NCI-H2196 treated with DMSO at 0.1 percent for 48 hours (cell line): Measurements from ENCODE around the gene RNF207.

Experiments used
- DNase-seq: peaks from one replicate; lab custom pipeline; 2025; ENCODE audit not compliant: unreplicated experiment; lab: John Stamatoyannopoulos, UW

RNF207 gene

GRCh38 chr1:6224718-6225117 lies 18.8 kb downstream of the RNF207 start:
- no peak for DNase-seq

GRCh38 chr1:6225651-6226050 lies 19.7 kb downstream of the RNF207 start:
- no peak for DNase-seq

GRCh38 chr1:6233376-6233775 lies 27.5 kb downstream of the RNF207 start:
- no peak for DNase-seq

- DNase-seq, result no peak
Measured at GRCh38 chr1:6234502-6235295, 28.8 kb downstream of the RNF207 start.

GRCh38 chr1:6235296-6235677 lies 29.4 kb downstream of the RNF207 start:
- no peak for DNase-seq

GRCh38 chr1:6237093-6237492 lies 31.2 kb downstream of the RNF207 start:
- DNase-seq, result no peak

- no peak for DNase-seq
Measured at GRCh38 chr1:6239213-6239752, 33.4 kb downstream of the RNF207 start.

- DNase-seq, result no peak
Measured at GRCh38 chr1:6239950-6240768, 34.2 kb downstream of the RNF207 start.

GRCh38 chr1:6241107-6241886 lies 35.4 kb downstream of the RNF207 start:
- no peak for DNase-seq

GRCh38 chr1:6241887-6242740 lies 36.2 kb downstream of the RNF207 start:
- no peak for DNase-seq

- DNase-seq, result no peak
Measured at GRCh38 chr1:6243053-6243834, 37.3 kb downstream of the RNF207 start.

- no peak for DNase-seq
Measured at GRCh38 chr1:6243993-6244392, 38.1 kb downstream of the RNF207 start, which contains the start of gene HES3. Gene HES3 (plus strand): TSS chr1:6244179. CDS start chr1:6244366, 187 bp downstream.

GRCh38 chr1:6244401-6245049 lies 38.6 kb downstream of the RNF207 start:
- DNase-seq, result no peak

GRCh38 chr1:6245086-6245868 lies 39.4 kb downstream of the RNF207 start:
- peak; percentile 78 for DNase-seq

- DNase-seq, result peak; percentile 83
Measured at GRCh38 chr1:6245869-6246496, 40.1 kb downstream of the RNF207 start.

GRCh38 chr1:6246497-6247467 lies 40.9 kb downstream of the RNF207 start:
- DNase-seq, result peak; percentile 90
